Liver (tissue), 9 donors: ENCODE results near the gene OCA2. TPM values are rescaled to one million over a fixed set of nuclear protein-coding genes. Genes with fewer than 3 reads are reported as not detected.
"Not testable (repeated sequence)": the region's sequence is repeated elsewhere in the genome, so short reads cannot be mapped to it uniquely, and the experiment has no call there.

Experiments used
- DNase-seq: peaks from one replicate; pipeline ENCODE4 v3.0.0-alpha.2; 2017; ENCODE audit warnings: low spot score
- H3K27ac ChIP-seq, 2 donors: one replicate each; pipeline ENCODE4 v1.7.0; 2013; ENCODE audit warnings: inconsistent platforms in 2 of 2, low read length in 2 of 2, control low read depth in 1 of 2, low read depth in 1 of 2, mild to moderate bottlenecking in 1 of 2
- H3K27me3 ChIP-seq, 4 donors: one replicate each; pipeline versions ENCODE4 v1.6.1 to v1.7.0; 2013; ENCODE audit warnings: low read length in 3 of 4, inconsistent platforms in 1 of 4, mild to moderate bottlenecking in 1 of 4, moderate library complexity in 1 of 4; ENCODE audit not compliant: control insufficient read depth in 4 of 4, insufficient read depth in 4 of 4
- H3K36me3 ChIP-seq, 4 donors: one replicate each; pipeline versions ENCODE4 v1.6.1 to v1.7.0; 2013; ENCODE audit warnings: low read length in 3 of 4, mild to moderate bottlenecking in 3 of 4, low read depth in 1 of 4, moderate library complexity in 1 of 4; ENCODE audit not compliant: control insufficient read depth in 4 of 4, insufficient read depth in 3 of 4
- H3K4me1 ChIP-seq, 4 donors: one replicate each; pipeline versions ENCODE4 v1.6.1 to v1.7.0; 2013; ENCODE audit warnings: low read length in 3 of 4, mild to moderate bottlenecking in 3 of 4, moderate library complexity in 1 of 4; ENCODE audit not compliant: control insufficient read depth in 4 of 4, insufficient read depth in 4 of 4
- H3K4me3 ChIP-seq, 3 donors: one replicate each; pipeline versions ENCODE4 v1.6.1 to v1.7.0; 2013; ENCODE audit warnings: low read length in 3 of 3, control low read depth in 1 of 3, low read depth in 1 of 3, mild to moderate bottlenecking in 1 of 3
- H3K9ac ChIP-seq, 2 donors: one replicate each; pipeline ENCODE4 v1.7.0; 2013; ENCODE audit warnings: low read length in 2 of 2, mild to moderate bottlenecking in 2 of 2, moderate library complexity in 2 of 2, control low read depth in 1 of 2, low read depth in 1 of 2
- H3K9me3 ChIP-seq, 4 donors: one replicate each; pipeline versions ENCODE4 v1.6.1 to v1.7.0; 2013; ENCODE audit warnings: low read length in 3 of 4; ENCODE audit not compliant: control insufficient read depth in 4 of 4
- EGR1 ChIP-seq, 2 donors: IDR thresholded peaks; 2 replicates each; pipeline ENCODE4 v1.6.1; 2016 to 2018; ENCODE audit warnings: antibody characterized with exemption in 2 of 2, low read depth in 2 of 2
- FOXA1 ChIP-seq: IDR thresholded peaks from 2 replicates; pipeline ENCODE4 v1.6.1; 2016; ENCODE audit warnings: antibody characterized with exemption
- FOXA2 ChIP-seq: IDR thresholded peaks from 2 replicates; pipeline ENCODE4 v1.6.1; 2016; ENCODE audit warnings: antibody characterized with exemption
- GABPA ChIP-seq, 2 donors: IDR thresholded peaks in 1 of 2; conservative IDR thresholded peaks in 1 of 2; 2 replicates each; pipeline ENCODE4 v1.6.1; 2016; ENCODE audit warnings: antibody characterized with exemption in 2 of 2, mild to moderate bottlenecking in 1 of 2, moderate library complexity in 1 of 2
- HNF4A ChIP-seq, 2 donors: conservative IDR thresholded peaks; 2 replicates each; pipeline ENCODE4 v1.6.1; 2016; ENCODE audit warnings: antibody characterized with exemption in 2 of 2, mild to moderate bottlenecking in 2 of 2
- HNF4G ChIP-seq: IDR thresholded peaks from 2 replicates; pipeline ENCODE4 v1.6.1; 2016; ENCODE audit warnings: antibody characterized with exemption
- JUND ChIP-seq, 2 donors: IDR thresholded peaks; 2 replicates each; pipeline ENCODE4 v1.6.1; 2016; ENCODE audit warnings: antibody characterized with exemption in 2 of 2
- RAD21 ChIP-seq, 2 donors: IDR thresholded peaks; 2 replicates each; pipeline ENCODE4 v1.6.1; 2016; ENCODE audit warnings: antibody characterized with exemption in 2 of 2, mild to moderate bottlenecking in 2 of 2
- RXRA ChIP-seq, 2 donors: IDR thresholded peaks; 2 replicates each; pipeline ENCODE4 v1.6.1; 2017 to 2018; ENCODE audit warnings: antibody characterized with exemption in 2 of 2, mild to moderate bottlenecking in 1 of 2
- SP1 ChIP-seq: IDR thresholded peaks from 2 replicates; pipeline ENCODE4 v1.6.1; 2018; ENCODE audit warnings: antibody characterized with exemption, mild to moderate bottlenecking
- TAF1 ChIP-seq: conservative IDR thresholded peaks from 2 replicates; pipeline ENCODE4 v1.6.1; 2016; ENCODE audit warnings: antibody characterized with exemption, mild to moderate bottlenecking
- YY1 ChIP-seq: IDR thresholded peaks from 2 replicates; pipeline ENCODE4 v1.6.1; 2016; ENCODE audit warnings: antibody characterized with exemption, mild to moderate bottlenecking
- WGBS: extraction: QIAGEN DNeasy Blood & Tissue Kit; methylation state at CpG from one replicate; pipeline ENCODE4 v1.1.7; 2013; 5-methylcytosine and 5-hydroxymethylcytosine counted together
- polyA plus RNA-seq, 2 donors: library from polyadenylated mRNA; stranded (reverse) in 1 of 2; unstranded in 1 of 2; fragments of 200-250 nt in 1 of 2; fragments of >200 nt in 1 of 2; fragmentation: Nextera tagmentation in 1 of 2; extraction: Ambion mirVana in 1 of 2; gene quantifications; one replicate each; pipeline versions ENCODE4 v1.2.1 to v1.2.3, GENCODE V29; 2013 to 2015
- total RNA-seq, 2 donors: library from RNA; depleted of rRNA; stranded (reverse); fragments of >200 nt; gene quantifications; one replicate each; pipeline ENCODE4 v1.2.3, GENCODE V29; 2014
- TF ChIP-seq, protein P1 (sequence below): IDR thresholded peaks from 2 replicates; pipeline ENCODE4 v1.6.1; 2016; ENCODE audit warnings: antibody characterized with exemption
- TF ChIP-seq, protein P2 (sequence below): IDR thresholded peaks from 2 replicates; pipeline ENCODE4 v1.6.1; 2016; ENCODE audit warnings: antibody characterized with exemption
- TF ChIP-seq, protein P3 (sequence below): IDR thresholded peaks from 2 replicates; pipeline ENCODE4 v1.6.1; 2016; ENCODE audit warnings: antibody characterized with exemption
- donor health status: healthy.
- donor health status: healthy.
- donor health status: healthy.
- donor health status: healthy.
- donor health status: healthy.

OCA2 gene
- total and polyA plus RNA-seq, 4 donors: 0.02 to 0.56 (median 0.15) TPM

DNA sequence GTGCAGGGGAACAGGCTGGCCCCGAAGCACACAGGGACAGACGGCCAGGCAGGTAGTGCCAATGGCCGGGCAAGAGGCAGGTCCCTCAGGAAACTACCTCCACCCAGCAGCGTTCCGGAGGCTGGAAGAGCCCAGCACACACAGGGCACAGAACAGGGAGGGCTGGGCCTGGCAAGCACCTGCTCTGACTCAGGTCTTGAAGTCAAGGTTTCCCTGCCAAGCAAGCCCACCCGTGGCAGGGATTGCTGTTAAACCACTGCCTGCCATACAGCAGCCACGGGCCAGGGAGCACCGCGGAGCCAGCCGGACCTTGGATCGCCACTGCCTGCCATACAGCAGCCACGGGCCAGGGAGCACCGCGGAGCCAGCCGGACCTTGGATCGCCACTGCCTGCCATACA lies 22.5 kb upstream of the OCA2 start:
- H3K36me3 ChIP-seq: peaks cover 6 to 42% (median 16%) of the 10 kb centered on the region in 4 donors
- not testable (repeated sequence) for H3K4me1 ChIP-seq, H3K9me3 ChIP-seq, DNase-seq, H3K27me3 ChIP-seq, H3K4me3 ChIP-seq, H3K27ac ChIP-seq, H3K9ac ChIP-seq
- WGBS: 97% methylated on average over 12 of the region's 16 CpGs

DNA sequence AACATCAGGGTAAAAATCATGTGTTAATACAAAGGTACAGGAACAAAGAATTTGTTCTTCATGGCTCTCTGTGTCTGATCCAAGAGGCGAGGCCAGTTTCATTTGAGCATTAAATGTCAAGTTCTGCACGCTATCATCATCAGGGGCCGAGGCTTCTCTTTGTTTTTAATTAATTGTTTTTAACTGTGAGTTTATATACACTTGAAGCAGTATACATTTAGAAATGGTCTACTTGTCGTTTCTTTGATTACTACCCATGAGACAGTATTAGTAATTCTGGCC lies 21.2 kb upstream of the OCA2 start:
- Histone ChIP-seq H3K27me3 (no peaks in the 10 kb centered on the region), H3K9me3 (no peaks in the 10 kb centered on the region), H3K4me1 (no peaks in the 10 kb centered on the region), H3K4me3 (no peak overlapping the region), H3K36me3 (peaks cover 9 to 50% (median 19%) of the 10 kb centered on the region in 4 donors), H3K27ac (no peak overlapping the region), H3K9ac (no peak overlapping the region)
- TF ChIP-seq SP1 (no peak), FOXA2 (no peak), HNF4A (conservative IDR thresholded peaks at IDR 0.05) (no peak), RAD21 (IDR thresholded peaks at IDR 0.05) (no peak), YY1 (no peak), TAF1 (no peak), HNF4G (no peak), EGR1 (IDR thresholded peaks at IDR 0.05; ENCODE audit: low read depth in 2 of 2) (no peak), RXRA (IDR thresholded peaks at IDR 0.05) (no peak), GABPA (IDR thresholded peaks at IDR 0.05 in 1 of 2, conservative IDR thresholded peaks at IDR 0.05 in 1 of 2) (no peak)
- TF ChIP-seq, protein P1, sequence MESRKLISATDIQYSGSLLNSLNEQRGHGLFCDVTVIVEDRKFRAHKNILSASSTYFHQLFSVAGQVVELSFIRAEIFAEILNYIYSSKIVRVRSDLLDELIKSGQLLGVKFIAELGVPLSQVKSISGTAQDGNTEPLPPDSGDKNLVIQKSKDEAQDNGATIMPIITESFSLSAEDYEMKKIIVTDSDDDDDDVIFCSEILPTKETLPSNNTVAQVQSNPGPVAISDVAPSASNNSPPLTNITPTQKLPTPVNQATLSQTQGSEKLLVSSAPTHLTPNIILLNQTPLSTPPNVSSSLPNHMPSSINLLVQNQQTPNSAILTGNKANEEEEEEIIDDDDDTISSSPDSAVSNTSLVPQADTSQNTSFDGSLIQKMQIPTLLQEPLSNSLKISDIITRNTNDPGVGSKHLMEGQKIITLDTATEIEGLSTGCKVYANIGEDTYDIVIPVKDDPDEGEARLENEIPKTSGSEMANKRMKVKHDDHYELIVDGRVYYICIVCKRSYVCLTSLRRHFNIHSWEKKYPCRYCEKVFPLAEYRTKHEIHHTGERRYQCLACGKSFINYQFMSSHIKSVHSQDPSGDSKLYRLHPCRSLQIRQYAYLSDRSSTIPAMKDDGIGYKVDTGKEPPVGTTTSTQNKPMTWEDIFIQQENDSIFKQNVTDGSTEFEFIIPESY: no peak
- TF ChIP-seq, protein P2, sequence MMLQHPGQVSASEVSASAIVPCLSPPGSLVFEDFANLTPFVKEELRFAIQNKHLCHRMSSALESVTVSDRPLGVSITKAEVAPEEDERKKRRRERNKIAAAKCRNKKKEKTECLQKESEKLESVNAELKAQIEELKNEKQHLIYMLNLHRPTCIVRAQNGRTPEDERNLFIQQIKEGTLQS: no peak
- DNase-seq: no peak
- 96% methylated on average over 4 of the region's 4 CpGs for WGBS

DNA sequence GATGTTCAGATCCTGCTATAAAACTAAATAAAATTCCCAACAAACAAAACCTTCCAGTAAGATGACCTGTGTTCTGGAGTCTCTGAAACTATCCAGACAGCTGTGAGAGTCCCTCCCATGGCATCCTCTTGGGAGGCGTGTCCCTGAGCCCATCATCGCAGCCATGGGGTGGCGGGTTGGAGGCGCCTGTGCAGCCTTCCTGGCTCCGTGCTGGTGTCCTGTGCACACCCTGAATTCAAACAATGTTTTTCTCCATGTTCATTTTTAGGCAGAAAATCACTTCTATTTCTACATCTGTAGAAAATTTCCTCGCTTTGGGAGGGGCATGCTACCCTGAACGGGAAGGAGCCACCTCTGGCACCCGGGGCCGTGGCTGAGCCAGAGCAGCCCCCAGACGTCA lies 19.4 kb upstream of the OCA2 start:
- Histone ChIP-seq H3K9me3 (no peaks in the 10 kb centered on the region), H3K9ac (no peak overlapping the region), H3K27me3 (no peaks in the 10 kb centered on the region), H3K4me3 (no peak overlapping the region), H3K27ac (no peak overlapping the region), H3K4me1 (no peaks in the 10 kb centered on the region), H3K36me3 (peaks cover 11 to 61% (median 23%) of the 10 kb centered on the region in 4 donors)
- no peak for DNase-seq
- whole genome bisulfite sequencing: 96% methylated on average over 10 of the region's 10 CpGs
- TF ChIP-seq, protein P2: no peak
- no peak for TF ChIP-seq FOXA1
- TF ChIP-seq RXRA (IDR thresholded peaks at IDR 0.05): no peak
- no peak for TF ChIP-seq JUND (IDR thresholded peaks at IDR 0.05)
- TF ChIP-seq, protein P3, sequence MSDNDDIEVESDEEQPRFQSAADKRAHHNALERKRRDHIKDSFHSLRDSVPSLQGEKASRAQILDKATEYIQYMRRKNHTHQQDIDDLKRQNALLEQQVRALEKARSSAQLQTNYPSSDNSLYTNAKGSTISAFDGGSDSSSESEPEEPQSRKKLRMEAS: no peak
- no peak for TF ChIP-seq EGR1 (IDR thresholded peaks at IDR 0.05; ENCODE audit: low read depth in 2 of 2)
- TF ChIP-seq SP1: no peak
- TF ChIP-seq TAF1: no peak
